Measurements from ENCODE around the gene PFKL. TPM values are rescaled to one million over a fixed set of nuclear protein-coding genes. Genes with fewer than 3 reads are reported as not detected.
A peak's percentile ranks its signal among the peaks of the same experiment; 100 is the strongest.

PFKL gene
- total RNA-seq, 2 donors from 2014 or later, result 99.4 to 235 TPM

- no peaks in the 10 kb centered on the region for H3K27me3 ChIP-seq (replicated peaks; ENCODE audit: insufficient read depth)
- TF ChIP-seq CTCF (IDR thresholded peaks at IDR 0.05) (no peak), POLR2A (IDR thresholded peaks at IDR 0.05) (no peak), POLR2AphosphoS5 (IDR thresholded peaks at IDR 0.05) (no peak)
- H3K4me1 ChIP-seq (replicated peaks), result no peaks in the 10 kb centered on the region
- H3K36me3 ChIP-seq, result peaks cover 8 to 13% of the 10 kb centered on the region in 2 donors
- no peak for DNase-seq (ENCODE audit: low spot score)
- H3K9me3 ChIP-seq, result no peaks in the 10 kb centered on the region
- intact Hi-C loops (cut with DNase I), result no loop called here
- no peak overlapping the region for H3K4me3 ChIP-seq
- no peak overlapping the region for H3K27ac ChIP-seq
- WGBS, result 94% methylated on average over 37 of the region's 37 CpGs
These were observed 24.4 kb downstream of the PFKL start for GRCh38 chr21:44324106-44324853.

- no peaks in the 10 kb centered on the region for H3K4me1 ChIP-seq (replicated peaks)
- intact Hi-C loops (cut with DNase I), result no loop called here
- H3K36me3 ChIP-seq, result peaks cover 8% of the 10 kb centered on the region in 2 donors
- DNase-seq (ENCODE audit: low spot score), result no peak
- H3K27me3 ChIP-seq (replicated peaks; ENCODE audit: insufficient read depth), result no peaks in the 10 kb centered on the region
- H3K4me3 ChIP-seq, result no peak overlapping the region
- H3K9me3 ChIP-seq, result no peaks in the 10 kb centered on the region
- no peak overlapping the region for H3K27ac ChIP-seq
- 95% methylated on average over 10 of the region's 11 CpGs for WGBS
- TF ChIP-seq POLR2A (IDR thresholded peaks at IDR 0.05) (no peak), POLR2AphosphoS5 (IDR thresholded peaks at IDR 0.05) (no peak)
These were observed 24.9 kb downstream of the PFKL start for GRCh38 chr21:44324854-44325107.

- intact Hi-C loops (cut with DNase I), result no loop called here
- no peaks in the 10 kb centered on the region for H3K4me1 ChIP-seq (replicated peaks)
- 83% methylated on average over 41 of the region's 44 CpGs for WGBS
- DNase-seq (ENCODE audit: low spot score), result no peak
- H3K9me3 ChIP-seq, result no peaks in the 10 kb centered on the region
- H3K4me3 ChIP-seq, result no peak overlapping the region
- TF ChIP-seq POLR2AphosphoS5 (IDR thresholded peaks at IDR 0.05) (no peak), CTCF (IDR thresholded peaks at IDR 0.05) (no peak), POLR2A (IDR thresholded peaks at IDR 0.05) (no peak)
- H3K27me3 ChIP-seq (replicated peaks; ENCODE audit: insufficient read depth), result no peaks in the 10 kb centered on the region
- H3K36me3 ChIP-seq, result peaks cover 3 to 5% of the 10 kb centered on the region in 2 donors
- no peak overlapping the region for H3K27ac ChIP-seq
These were observed 25.8 kb downstream of the PFKL start for GRCh38 chr21:44325386-44326271.

GRCh38 chr21:44326272-44326647 is 26.4 kb downstream of the PFKL start:
- TF ChIP-seq CTCF (IDR thresholded peaks at IDR 0.05) (no peak), POLR2AphosphoS5 (IDR thresholded peaks at IDR 0.05) (no peak), POLR2A (IDR thresholded peaks at IDR 0.05) (no peak)
- H3K4me3 ChIP-seq, result no peak overlapping the region
- H3K4me1 ChIP-seq (replicated peaks), result no peaks in the 10 kb centered on the region
- no peaks in the 10 kb centered on the region for H3K27me3 ChIP-seq (replicated peaks; ENCODE audit: insufficient read depth)
- DNase-seq (ENCODE audit: low spot score), result no peak
- no peak overlapping the region for H3K27ac ChIP-seq
- intact Hi-C loops (cut with DNase I), result no loop called here
- peaks cover 3 to 5% of the 10 kb centered on the region in 2 donors for H3K36me3 ChIP-seq
- no peaks in the 10 kb centered on the region for H3K9me3 ChIP-seq
- 86% methylated on average over 12 of the region's 13 CpGs for WGBS

GRCh38 chr21:44326716-44327602 is 27.1 kb downstream of the PFKL start:
- intact Hi-C loops (cut with DNase I), result no loop called here
- Histone ChIP-seq H3K9me3 (no peaks in the 10 kb centered on the region), H3K27ac (no peak overlapping the region), H3K27me3 (replicated peaks; ENCODE audit: insufficient read depth) (no peaks in the 10 kb centered on the region), H3K4me3 (no peak overlapping the region), H3K36me3 (peaks cover 3% of the 10 kb centered on the region in 2 donors), H3K4me1 (replicated peaks) (no peaks in the 10 kb centered on the region)
- WGBS, result 86% methylated on average over 22 of the region's 26 CpGs
- no peak for TF ChIP-seq POLR2AphosphoS5 (IDR thresholded peaks at IDR 0.05)
- TF ChIP-seq POLR2A (IDR thresholded peaks at IDR 0.05), result no peak
- TF ChIP-seq CTCF (IDR thresholded peaks at IDR 0.05), result peak in 1 of 4 experiments; percentile 15
- DNase-seq (ENCODE audit: low spot score), result no peak
